ENCODE measurements around the gene C5orf46.

- no peak for TF ChIP-seq CTCF (IDR thresholded peaks at IDR 0.05)
- no peak for TF ChIP-seq POLR2AphosphoS5 (IDR thresholded peaks at IDR 0.05)
These were observed 10.5 kb downstream of the C5orf46 start for GRCh38 chr5:147895864-147896263.
